Measurements from ENCODE around the gene HSP90AB1. TPM values are rescaled to one million over a fixed set of nuclear protein-coding genes. Genes with fewer than 3 reads are reported as not detected.

HSP90AB1 gene
- 1,000 to 10,000 TPM in 1 of 2 donors, 100 to 1,000 TPM in 1; 776 to 1,328 TPM for total RNA-seq

DNA sequence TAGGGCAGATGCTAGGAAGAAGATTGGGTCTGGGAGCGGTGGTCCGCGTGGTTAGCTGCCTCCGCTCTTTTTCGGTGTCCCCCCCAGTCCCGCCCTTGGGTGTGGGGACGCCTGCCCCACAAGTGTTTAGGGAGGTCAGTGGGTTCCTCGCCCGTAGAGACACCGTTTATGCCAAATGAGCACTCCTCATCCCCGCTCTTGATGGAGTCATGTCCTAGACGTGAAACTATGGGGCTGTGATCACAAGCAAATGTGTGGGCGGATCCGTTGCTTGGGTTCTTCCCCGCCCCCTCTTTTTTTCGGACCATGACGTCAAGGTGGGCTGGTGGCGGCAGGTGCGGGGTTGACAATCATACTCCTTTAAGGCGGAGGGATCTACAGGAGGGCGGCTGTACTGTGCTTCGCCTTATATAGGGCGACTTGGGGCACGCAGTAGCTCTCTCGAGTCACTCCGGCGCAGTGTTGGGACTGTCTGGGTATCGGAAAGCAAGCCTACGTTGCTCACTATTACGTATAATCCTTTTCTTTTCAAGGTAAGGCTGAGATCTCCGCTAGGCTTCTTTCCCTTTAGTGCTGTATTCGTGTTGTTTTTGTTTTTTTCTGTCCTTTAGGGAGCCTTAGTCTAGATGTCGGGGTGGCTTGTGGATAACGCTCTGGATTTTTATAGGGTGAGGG lies at the start of gene HSP90AB1:
TSS of gene HSP90AB1 (plus strand) at position 439 of the 675 bp plus-strand sequence. CDS start 1,529 bp downstream, outside the sequence.

DNA sequence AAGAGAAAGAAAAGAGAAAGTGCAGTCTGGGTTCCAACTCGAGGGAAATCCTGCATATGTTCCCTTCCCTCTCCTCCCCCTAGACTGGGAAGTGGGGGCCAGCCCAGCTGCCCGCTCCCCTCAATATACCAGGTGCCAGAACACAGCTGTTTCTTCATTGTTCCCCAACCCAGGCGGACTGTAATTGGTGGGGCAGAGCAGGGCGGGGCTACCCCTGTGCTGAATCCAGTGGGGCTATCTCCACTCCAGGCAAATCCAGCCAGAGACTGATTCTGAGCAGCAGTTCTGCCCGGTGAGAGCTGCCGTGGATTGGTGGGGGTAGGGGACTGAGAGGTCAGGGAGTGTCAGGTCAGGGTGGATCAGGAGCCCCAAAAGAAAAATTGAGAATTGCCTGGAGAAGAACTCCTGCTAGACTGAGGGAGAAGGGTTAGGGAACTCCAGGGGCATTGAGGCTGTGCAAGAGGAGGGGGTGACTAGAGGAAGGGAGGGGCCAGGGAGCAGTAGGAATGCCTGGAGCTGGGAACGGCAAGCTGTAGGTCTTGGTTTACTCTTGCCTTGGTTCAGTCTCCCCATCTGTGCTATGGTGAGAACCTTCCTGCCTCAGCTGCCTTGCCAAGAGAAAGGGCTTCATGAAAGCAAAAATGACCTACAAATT lies 30.1 kb upstream of the HSP90AB1 start, which contains the start of gene MYMX:
TSS of gene MYMX (plus strand) at position 250 of the 655 bp plus-strand sequence. CDS start 546 bp downstream, outside the sequence.

DNA sequence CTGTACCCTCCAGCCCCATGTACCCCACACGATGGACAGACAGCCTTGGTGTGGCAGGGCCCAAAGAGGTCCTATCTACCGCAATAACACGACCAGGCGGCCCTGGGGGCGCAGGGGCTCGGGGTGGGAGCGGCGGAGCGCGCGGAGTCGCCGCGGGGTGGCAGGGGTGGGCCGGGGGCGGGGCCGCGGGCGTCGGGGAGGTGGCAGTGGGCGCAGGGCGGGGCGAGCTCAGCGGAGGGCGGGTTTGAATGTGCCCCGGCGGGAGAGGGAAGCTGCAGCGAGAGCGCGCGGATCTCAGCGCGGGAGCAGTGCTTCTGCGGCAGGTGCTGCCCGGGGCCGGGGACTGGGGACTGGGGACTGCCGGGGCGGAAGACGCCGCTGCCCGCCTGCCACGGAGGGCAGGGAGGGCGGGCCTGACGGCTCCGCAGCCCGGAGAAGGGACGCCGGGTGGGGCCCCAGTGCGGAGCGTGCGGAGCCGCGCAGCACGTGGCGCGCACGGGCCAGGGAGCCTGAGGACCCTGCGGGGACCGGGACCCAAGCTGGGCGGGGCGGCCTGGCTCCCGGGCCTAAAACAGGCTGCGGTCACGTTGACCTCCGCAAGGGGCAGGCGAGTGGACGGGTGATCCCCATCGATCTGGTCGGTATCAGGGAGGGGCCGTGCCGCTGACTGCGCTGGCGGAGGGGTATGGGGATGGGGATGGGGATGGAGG lies 23.4 kb upstream of the HSP90AB1 start, which contains the start of gene SLC29A1:
TSS of gene SLC29A1 (plus strand) at position 277 of the 710 bp plus-strand sequence. CDS start 3,719 bp downstream, outside the sequence.

DNA sequence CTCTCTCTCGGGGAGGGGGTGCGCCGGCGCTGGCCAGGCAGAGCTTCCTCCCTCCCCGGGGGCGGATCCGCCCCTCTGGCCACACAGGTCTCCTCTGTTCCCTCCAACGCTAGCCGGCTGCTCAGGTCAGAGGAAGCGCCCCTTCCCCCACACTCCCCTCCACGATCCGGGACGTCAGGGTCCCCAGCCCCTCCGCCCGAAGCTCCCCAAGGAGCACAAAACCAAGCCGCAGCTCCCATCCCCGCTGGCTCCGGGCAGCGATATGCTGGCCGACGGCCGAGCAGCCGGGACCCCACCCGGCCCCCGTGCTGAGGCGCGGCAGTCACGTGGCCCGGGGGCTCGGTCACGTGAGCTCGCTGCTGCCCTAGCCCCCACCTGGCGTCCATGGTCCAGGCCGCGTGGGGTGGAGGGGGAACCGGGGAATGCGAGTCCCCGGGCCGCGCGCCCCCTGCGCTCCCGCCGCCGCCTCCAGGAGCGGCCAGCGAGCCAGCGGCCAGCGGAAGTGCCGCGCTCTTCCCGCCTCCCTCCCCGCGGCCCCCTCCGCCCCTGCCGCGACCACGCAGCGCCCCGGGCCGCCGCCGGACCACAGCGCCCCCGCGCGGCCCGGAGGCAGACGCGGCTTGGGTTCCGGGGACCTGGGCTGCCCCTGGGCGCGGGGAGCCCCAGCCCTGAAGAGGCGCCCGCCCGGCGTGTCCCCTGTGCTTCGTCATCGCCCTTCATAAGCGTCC lies 10.3 kb downstream of the HSP90AB1 start, which contains the start of gene SLC35B2:
TSS of gene SLC35B2 (minus strand) at position 504 of the 728 bp plus-strand sequence. CDS start at position 386, 118 bp downstream.

DNA sequence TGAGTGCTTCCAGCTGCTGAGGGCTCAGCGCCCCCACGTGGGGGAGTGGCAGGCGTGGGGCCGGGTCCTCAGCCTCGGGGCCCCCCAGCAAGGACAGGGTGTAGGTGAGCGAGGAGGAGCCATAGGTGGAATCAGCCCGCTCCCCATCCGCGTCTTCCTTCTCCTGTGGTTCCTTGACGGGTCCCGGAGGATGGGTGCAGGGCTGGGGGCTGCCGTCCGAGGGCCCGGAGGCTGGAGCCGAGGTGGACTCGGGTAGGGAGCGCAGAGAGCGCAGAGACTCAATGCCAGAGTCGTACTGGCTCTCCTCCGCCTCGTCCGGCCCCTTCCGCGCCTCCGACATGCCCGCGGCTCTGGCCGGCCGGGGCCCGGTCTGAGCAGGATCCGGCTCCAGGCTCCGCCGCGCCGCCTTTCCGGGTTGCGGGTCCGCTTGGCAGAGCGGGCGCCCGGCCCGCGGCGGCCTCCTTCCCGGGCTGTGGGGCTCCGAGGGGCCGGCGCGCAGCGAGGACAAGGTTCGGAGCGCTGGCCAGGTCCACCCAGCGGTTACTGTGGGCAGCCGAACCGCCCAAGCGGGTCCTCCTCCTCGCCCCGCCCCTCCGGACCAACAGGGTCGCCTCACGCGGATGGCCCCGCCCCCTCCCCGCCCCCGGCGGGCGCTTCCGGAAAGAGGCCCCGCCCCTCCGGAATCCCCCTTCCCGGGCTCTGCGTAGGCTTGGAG lies 18.3 kb downstream of the HSP90AB1 start, which contains the start of gene NFKBIE:
TSS of gene NFKBIE (minus strand) at position 545 of the 715 bp plus-strand sequence. CDS start at position 340, 205 bp downstream.

DNA sequence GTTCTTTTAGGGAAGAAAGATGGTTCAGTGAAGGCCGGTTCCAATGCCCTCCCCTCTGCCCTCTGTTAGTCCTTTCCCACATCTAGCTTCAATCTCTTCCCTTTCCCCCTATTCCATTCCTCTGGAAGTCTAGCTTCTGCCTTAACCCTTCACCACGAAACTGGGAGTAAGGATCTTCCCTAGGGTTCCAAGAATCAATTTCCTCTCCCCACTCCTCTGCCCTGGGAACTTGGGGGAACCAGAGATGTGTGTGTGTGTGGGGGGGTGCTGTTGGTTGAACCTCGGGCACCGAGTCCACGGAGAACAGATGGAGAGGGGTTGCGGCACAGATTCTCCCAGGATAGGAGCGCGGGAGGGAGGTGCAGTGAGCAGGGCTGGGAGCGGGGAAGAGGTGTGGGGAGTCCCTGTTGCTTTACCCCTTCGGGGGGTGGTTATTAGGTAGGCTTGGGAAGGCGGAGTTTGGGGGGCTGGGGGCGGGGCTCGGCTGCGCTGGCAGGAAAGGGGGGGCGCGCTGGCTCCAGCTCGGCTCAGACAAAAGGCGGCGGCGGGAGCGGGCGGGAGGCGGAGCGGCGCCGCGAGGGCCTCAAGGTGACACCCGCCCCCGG lies 23.1 kb downstream of the HSP90AB1 start, which contains the start of gene TMEM151B:
TSS of gene TMEM151B (plus strand) at position 530 of the 605 bp plus-strand sequence. CDS start 293 bp downstream, outside the sequence.

Small RNAs within 50 kb of the gene (small RNA-seq; reads per million reads assigned to genes)
- 0 reads per million in 2 donors for gene RN7SL811P

Other genes starting within 250 kb of the HSP90AB1 start
- 10 to 100 TPM; 32.3 to 53.9 TPM for gene MRPL14, start 119.6 kb upstream of the HSP90AB1 start, total RNA-seq
- gene TMEM63B, start 119.5 kb upstream of the HSP90AB1 start, total RNA-seq, result 10 to 100 TPM; 46.0 to 55.7 TPM
- not detected for gene CAPN11, start 88.3 kb upstream of the HSP90AB1 start, total RNA-seq
- not detected for gene MYMX, start 30.2 kb upstream of the HSP90AB1 start, total RNA-seq
- gene SLC29A1, start 23.5 kb upstream of the HSP90AB1 start, total RNA-seq, result 10 to 100 TPM in 1 of 2 donors, 1 to 10 TPM in 1; 5.2 to 18.3 TPM
- 100 to 1,000 TPM; 113 to 150 TPM for gene SLC35B2, start 10.4 kb downstream of the HSP90AB1 start, total RNA-seq
- 10 to 100 TPM; 13.3 to 23.7 TPM for gene NFKBIE, start 18.4 kb downstream of the HSP90AB1 start, total RNA-seq
- gene TMEM151B, start 23.3 kb downstream of the HSP90AB1 start, total RNA-seq, result not detected
- gene AARS2, start 66.2 kb downstream of the HSP90AB1 start, total RNA-seq, result 10 to 100 TPM; 14.5 to 21.6 TPM
- not detected for gene SPATS1, start 95.5 kb downstream of the HSP90AB1 start, total RNA-seq
- 10 to 100 TPM; 19.3 to 22.6 TPM for gene CDC5L, start 140.6 kb downstream of the HSP90AB1 start, total RNA-seq